GM18526 (cell line): Measurements from ENCODE around the gene HS6ST3.

Experiments
- POLR2A ChIP-seq: IDR thresholded peaks from 3 replicates; pipeline ENCODE4 v1.6.1; 2011; ENCODE audit not compliant: insufficient read length; ENCODE audit errors: extremely low read depth

The HS6ST3 gene

DNA sequence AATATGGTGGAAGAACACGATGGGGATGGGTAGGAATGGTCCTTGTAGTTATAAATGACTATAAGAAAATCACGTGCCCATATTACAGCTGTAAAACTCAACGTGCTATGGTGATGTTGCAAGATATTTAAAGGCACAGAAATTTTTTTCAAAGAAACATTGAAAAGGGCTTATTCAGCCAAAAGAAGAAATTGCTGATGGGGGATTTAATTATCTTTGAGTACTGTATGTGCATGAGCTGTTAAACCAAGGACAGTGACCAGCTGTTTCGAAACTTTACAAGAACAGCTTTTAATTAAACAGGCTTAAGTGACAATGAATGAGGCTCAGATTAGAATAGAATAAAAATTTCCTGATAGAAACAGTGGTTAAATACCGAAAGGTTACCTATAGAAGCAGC is 339.0 kb downstream of the HS6ST3 start:
- no peak for TF ChIP-seq POLR2A

- TF ChIP-seq POLR2A: no peak
These were observed 341.2 kb downstream of the HS6ST3 start for GRCh38 chr13:96431044-96431581.

DNA sequence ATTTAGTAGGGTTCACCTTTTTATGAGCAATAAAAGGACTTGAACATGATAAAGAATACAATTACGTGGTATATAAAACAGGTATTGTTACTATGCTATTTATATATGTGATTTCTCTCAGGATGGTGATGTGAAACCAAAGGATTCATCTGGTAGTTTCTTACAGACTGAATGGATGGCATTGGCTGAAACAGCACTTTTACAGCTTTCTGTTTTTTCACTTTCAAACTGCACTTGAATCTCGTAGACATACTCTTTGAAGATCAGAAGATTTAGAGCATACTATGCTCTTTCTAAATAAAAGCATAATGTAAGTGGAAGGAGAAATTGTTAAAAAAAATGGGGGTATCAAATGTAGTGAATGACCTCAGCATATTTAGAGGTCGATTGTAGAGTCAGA is 354.8 kb downstream of the HS6ST3 start:
- no peak for TF ChIP-seq POLR2A

DNA sequence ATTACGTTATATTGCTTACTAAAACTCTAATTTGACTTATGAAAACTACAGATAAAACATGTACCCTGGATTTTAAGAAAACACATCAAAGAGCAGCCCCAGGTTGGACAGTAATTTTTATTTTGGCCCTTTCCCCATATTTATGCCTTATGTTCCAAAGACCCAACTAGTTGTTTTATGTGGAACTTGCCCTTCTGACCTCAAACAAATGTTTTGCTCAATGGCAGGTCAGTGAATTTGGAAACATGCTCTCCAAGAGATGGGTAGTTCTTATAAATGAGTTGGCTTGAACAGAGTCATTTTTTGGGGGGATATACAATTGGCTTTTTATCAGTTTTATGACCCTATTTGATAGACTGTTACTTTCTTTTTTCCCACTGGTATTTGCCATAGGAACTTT is 360.0 kb downstream of the HS6ST3 start:
- TF ChIP-seq POLR2A: no peak

DNA sequence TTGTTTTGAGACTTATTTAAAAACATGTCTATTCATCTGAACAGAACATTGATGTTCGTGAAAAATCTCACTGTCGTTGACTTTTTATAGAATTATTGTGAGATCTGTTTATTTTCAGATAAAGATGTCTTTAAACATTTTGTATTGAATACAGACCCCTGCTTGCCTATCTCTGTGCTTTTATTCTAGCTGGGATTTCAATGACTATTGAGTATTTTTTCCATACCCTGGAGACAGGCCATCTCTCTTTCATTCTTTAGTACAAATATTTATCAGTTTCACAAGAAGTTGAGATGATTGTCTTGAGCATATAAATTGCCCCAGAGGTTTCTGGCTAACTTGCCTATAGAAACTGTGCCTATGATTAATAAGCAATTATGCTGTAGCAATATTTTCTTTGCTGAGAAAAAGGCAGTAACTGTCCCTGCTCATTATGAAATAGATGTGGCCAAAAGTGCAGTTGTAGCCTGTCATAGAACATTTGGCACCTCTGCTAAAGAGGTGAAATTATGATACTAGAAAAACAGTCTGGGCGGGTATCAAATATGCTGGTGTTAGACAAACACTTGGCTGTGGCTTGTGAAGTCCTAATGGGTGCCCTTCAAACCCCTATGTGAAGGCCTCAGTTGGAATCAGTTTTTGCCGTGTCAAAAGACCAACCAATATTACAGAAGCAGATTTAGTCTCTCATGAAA is 360.6 kb downstream of the HS6ST3 start:
- TF ChIP-seq POLR2A: no peak

DNA sequence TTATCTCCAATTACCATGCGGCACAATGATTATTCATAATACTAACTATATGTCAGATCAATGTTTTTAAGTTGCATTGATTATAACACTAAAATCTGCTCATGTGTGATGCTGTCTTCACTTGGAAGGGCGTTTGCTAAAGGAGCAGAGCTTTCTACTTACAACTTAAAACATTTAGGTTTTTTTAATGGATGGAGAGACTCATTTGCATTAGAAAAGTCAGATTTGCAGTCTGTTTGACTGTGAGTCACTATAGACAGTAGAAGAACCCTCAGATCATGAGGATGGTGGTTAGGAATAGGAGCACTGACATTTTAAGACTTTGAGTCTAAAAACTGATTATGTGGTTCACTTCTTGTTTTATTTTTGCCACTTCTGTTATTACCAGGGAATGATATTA is 364.6 kb downstream of the HS6ST3 start:
- no peak for TF ChIP-seq POLR2A

DNA sequence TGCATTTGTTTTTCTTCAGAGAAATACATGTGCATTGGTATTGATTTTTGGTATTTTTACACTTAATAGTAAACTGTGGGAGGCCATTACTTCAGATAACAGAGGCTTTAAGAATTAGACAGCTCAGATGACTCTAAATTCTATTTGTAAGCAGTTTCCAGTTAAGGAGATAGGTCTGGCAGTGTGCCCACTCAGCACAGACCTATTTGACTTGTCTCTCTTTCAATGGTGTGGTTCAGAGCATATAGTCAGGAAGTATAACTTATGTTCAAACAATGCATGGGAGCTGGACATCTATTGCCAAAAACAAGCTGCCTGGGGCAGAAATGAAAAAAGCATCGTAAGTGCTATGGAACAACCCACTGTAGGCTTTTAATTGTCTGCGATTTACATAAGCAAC is 370.7 kb downstream of the HS6ST3 start:
- TF ChIP-seq POLR2A: no peak

GRCh38 chr13:96473526-96474180 is 383.7 kb downstream of the HS6ST3 start:
- TF ChIP-seq POLR2A: no peak

DNA sequence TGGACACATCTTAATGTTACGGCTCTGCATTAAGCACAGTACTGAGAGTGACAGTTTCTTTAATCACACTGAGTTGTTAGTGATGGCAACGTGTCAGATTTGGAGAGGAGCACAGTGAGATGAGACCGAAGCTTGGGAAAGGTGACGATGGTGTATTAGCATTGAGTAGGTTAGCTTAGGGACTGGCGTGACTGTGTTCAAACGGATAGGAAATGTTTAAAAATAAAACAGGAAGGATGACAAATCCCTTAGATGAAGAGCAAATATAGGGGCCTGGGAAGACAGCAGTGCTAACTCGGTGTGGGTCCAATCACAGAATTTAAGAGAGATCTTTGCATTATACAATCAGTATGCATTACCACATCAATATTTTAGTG is 384.3 kb downstream of the HS6ST3 start:
- no peak for TF ChIP-seq POLR2A

DNA sequence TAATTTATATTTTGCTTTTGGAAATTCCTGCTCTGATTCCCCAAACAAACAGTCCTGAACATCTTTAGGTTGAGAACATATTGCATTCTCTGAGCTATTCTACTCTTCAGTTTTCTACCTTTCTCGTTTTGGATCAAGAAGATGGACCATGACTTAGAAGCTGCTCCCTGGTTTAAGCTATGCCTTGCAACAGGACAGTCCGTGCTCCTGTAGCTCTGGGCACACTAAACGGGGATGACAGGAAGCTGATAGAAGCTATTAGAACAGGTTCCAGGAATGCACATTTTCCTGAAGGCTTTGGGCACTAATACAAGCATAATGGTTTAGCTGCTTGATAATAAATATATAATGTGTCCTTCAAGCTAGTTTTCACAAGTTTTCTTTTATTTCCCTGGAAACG is 385.2 kb downstream of the HS6ST3 start:
- no peak for TF ChIP-seq POLR2A

GRCh38 chr13:96481482-96481881 is 391.6 kb downstream of the HS6ST3 start:
- TF ChIP-seq POLR2A: no peak

GRCh38 chr13:96490496-96490989 is 400.6 kb downstream of the HS6ST3 start:
- TF ChIP-seq POLR2A: no peak

DNA sequence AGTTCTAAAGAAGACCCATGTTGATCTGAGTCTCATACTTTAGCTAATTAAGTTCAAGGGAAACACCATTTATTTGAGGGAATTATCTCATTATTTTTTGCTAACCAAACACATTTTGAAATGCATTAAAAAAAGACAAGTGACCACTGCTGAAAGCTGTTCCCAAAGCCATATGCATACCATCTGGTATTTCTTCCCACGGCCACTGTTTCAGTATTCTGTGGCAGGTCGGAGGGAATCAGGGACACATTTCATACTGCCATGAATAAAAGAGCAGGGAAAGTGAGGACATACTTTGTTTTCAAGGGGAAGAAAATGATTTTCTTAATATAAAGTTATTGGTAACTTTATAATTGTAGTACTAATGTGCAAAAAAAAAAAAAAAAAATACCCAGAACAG is 401.2 kb downstream of the HS6ST3 start:
- TF ChIP-seq POLR2A: no peak

- TF ChIP-seq POLR2A: no peak
These were observed 402.9 kb downstream of the HS6ST3 start for GRCh38 chr13:96492766-96493165.

GRCh38 chr13:96499656-96500055 is 409.7 kb downstream of the HS6ST3 start:
- TF ChIP-seq POLR2A: no peak

GRCh38 chr13:96500953-96501352 is 411.0 kb downstream of the HS6ST3 start:
- TF ChIP-seq POLR2A: no peak
